Vagina (tissue), 2 donors: ENCODE data around the gene CTNND2. TPM values are rescaled to one million over a fixed set of nuclear protein-coding genes. Genes with fewer than 3 reads are reported as not detected.

Source experiments
- DNase-seq, 2 donors: peaks; one replicate each; pipeline ENCODE4 v3.0.0-alpha.2; 2017; ENCODE audit errors: extremely low spot score in 2 of 2
- H3K27ac ChIP-seq: fragments of 200-600 bp; sonication (generic); one replicate; pipeline ENCODE4 v1.5.1; 2019
- H3K27me3 ChIP-seq: fragments of 200-600 bp; sonication (generic); one replicate; pipeline ENCODE4 v1.5.1; 2019
- H3K36me3 ChIP-seq, 2 donors: fragments of 200-600 bp; sonication (generic); one replicate each; pipeline ENCODE4 v1.5.1; 2017 to 2019
- H3K4me1 ChIP-seq: fragments of 200-600 bp; sonication (generic); one replicate; pipeline ENCODE4 v1.5.1; 2019
- H3K4me3 ChIP-seq, 2 donors: fragments of 200-600 bp; sonication (generic); 1 replicate in 1 of 2; 2 replicates in 1 of 2; pipeline ENCODE4 v1.5.1; 2016 to 2019
- H3K9me3 ChIP-seq: fragments of 200-600 bp; sonication (generic); one replicate; pipeline ENCODE4 v1.5.1; 2019
- CTCF ChIP-seq, 3 experiments: fragments of 450-650 bp in 2 of 3; fragments of 200-600 bp in 1 of 3; sonication (generic) in 1 of 3; IDR thresholded peaks; one replicate each; pipeline ENCODE4 v1.5.1; 2017 to 2019; ENCODE audit warnings: antibody characterized with exemption in 3 of 3, mild to moderate bottlenecking in 2 of 3, moderate library complexity in 2 of 3
- POLR2A ChIP-seq, 2 donors: fragments of 450-650 bp; IDR thresholded peaks; one replicate each; pipeline ENCODE4 v1.6.1; 2017; ENCODE audit warnings: antibody characterized with exemption in 2 of 2, mild to moderate bottlenecking in 2 of 2, moderate library complexity in 2 of 2
- POLR2AphosphoS5 ChIP-seq, 2 donors: sonication (generic); formaldehyde crosslinking; IDR thresholded peaks; one replicate each; pipeline ENCODE4 v1.9.0; 2017; ENCODE audit warnings: antibody characterized with exemption in 2 of 2, mild to moderate bottlenecking in 2 of 2, low read depth in 1 of 2; ENCODE audit not compliant: insufficient read depth in 1 of 2
- intact Hi-C: fragments of 100-400 bp; cut with DNase I; formaldehyde crosslinking; loops from one replicate; pipeline ENCODE4 v1.15.1; 2023
- total RNA-seq: library from RNA; depleted of rRNA; stranded (reverse); fragments of >200 nt; gene quantifications from one replicate; pipeline ENCODE4 v1.2.3, GENCODE V29; 2016

The CTNND2 gene
- total RNA-seq, 1 donor from 2014 or later, result 1.7 TPM

DNA sequence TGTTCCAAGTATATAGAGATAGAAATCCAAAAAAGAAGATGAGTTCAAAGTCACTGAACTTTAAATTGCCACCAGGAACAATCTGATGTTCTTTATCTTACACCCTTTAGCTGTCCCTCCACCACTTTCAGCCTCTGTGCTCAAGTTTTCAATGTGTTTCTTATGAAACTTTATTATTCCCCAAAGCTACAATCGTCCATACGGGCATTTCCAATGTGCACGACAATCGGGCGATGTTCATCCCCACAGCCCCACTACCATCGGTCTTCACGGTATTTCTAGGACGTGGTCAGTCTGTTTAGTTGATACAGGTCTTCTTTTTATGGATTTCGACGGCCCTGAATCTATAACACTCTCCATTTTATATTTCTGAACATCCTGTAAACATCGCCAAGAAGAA is 904.5 kb downstream of the CTNND2 start:
- no peak overlapping the region for H3K4me3 ChIP-seq
- no peak overlapping the region for H3K27ac ChIP-seq
- DNase-seq, result no peak
- no peaks in the 10 kb centered on the region for H3K9me3 ChIP-seq
- TF ChIP-seq CTCF (IDR thresholded peaks at IDR 0.05) (no peak), POLR2AphosphoS5 (IDR thresholded peaks at IDR 0.05; ENCODE audit: insufficient read depth in 1 of 2, low read depth in 1 of 2) (no peak), POLR2A (IDR thresholded peaks at IDR 0.05) (no peak)
- no peaks in the 10 kb centered on the region for H3K4me1 ChIP-seq
- no peaks in the 10 kb centered on the region for H3K36me3 ChIP-seq
- intact Hi-C loops, result no loop called here
- H3K27me3 ChIP-seq, result no peaks in the 10 kb centered on the region

GRCh38 chr5:10995891-10996290 is 908.4 kb downstream of the CTNND2 start:
- intact Hi-C loops, result no loop called here
- Histone ChIP-seq H3K4me1 (no peaks in the 10 kb centered on the region), H3K27me3 (no peaks in the 10 kb centered on the region), H3K4me3 (no peak overlapping the region), H3K9me3 (no peaks in the 10 kb centered on the region), H3K36me3 (no peaks in the 10 kb centered on the region), H3K27ac (no peak overlapping the region)
- no peak for DNase-seq
- TF ChIP-seq CTCF (IDR thresholded peaks at IDR 0.05) (no peak), POLR2A (IDR thresholded peaks at IDR 0.05) (no peak), POLR2AphosphoS5 (IDR thresholded peaks at IDR 0.05; ENCODE audit: insufficient read depth in 1 of 2, low read depth in 1 of 2) (no peak)

GRCh38 chr5:10994091-10994986 is 909.9 kb downstream of the CTNND2 start:
- DNase-seq, result no peak
- intact Hi-C loops, result no loop called here
- TF ChIP-seq POLR2A (IDR thresholded peaks at IDR 0.05), result no peak
- no peak for TF ChIP-seq POLR2AphosphoS5 (IDR thresholded peaks at IDR 0.05; ENCODE audit: insufficient read depth in 1 of 2, low read depth in 1 of 2)
- TF ChIP-seq CTCF (IDR thresholded peaks at IDR 0.05), result no peak
- Histone ChIP-seq H3K27ac (no peak overlapping the region), H3K4me1 (no peaks in the 10 kb centered on the region), H3K27me3 (no peaks in the 10 kb centered on the region), H3K36me3 (no peaks in the 10 kb centered on the region), H3K9me3 (no peaks in the 10 kb centered on the region), H3K4me3 (no peak overlapping the region)

GRCh38 chr5:10990634-10991033 is 913.6 kb downstream of the CTNND2 start:
- intact Hi-C loops, result no loop called here
- Histone ChIP-seq H3K27ac (no peak overlapping the region), H3K4me3 (no peak overlapping the region), H3K9me3 (no peaks in the 10 kb centered on the region), H3K36me3 (no peaks in the 10 kb centered on the region), H3K4me1 (no peaks in the 10 kb centered on the region), H3K27me3 (no peaks in the 10 kb centered on the region)
- DNase-seq, result no peak
- TF ChIP-seq POLR2AphosphoS5 (IDR thresholded peaks at IDR 0.05; ENCODE audit: insufficient read depth in 1 of 2, low read depth in 1 of 2) (no peak), POLR2A (IDR thresholded peaks at IDR 0.05) (no peak), CTCF (IDR thresholded peaks at IDR 0.05) (no peak)

- Histone ChIP-seq H3K36me3 (no peaks in the 10 kb centered on the region), H3K4me1 (no peaks in the 10 kb centered on the region), H3K27me3 (no peaks in the 10 kb centered on the region), H3K4me3 (no peak overlapping the region), H3K27ac (no peak overlapping the region), H3K9me3 (no peaks in the 10 kb centered on the region)
- intact Hi-C loops, result no loop called here
- TF ChIP-seq CTCF (IDR thresholded peaks at IDR 0.05) (no peak), POLR2A (IDR thresholded peaks at IDR 0.05) (no peak), POLR2AphosphoS5 (IDR thresholded peaks at IDR 0.05; ENCODE audit: insufficient read depth in 1 of 2, low read depth in 1 of 2) (no peak)
- DNase-seq, result no peak
Observed at GRCh38 chr5:10989577-10990263, 914.5 kb downstream of the CTNND2 start.
